ENCODE measurements around the gene CPNE2.

Gene CPNE2

GRCh38 chr16:57111420-57111819 is 19.0 kb downstream of the CPNE2 start:
- TF ChIP-seq CTCF (IDR thresholded peaks at IDR 0.05; ENCODE audit: low read depth, low read length, missing control alignments), result no peak
- Histone ChIP-seq H3K4me3 (ENCODE audit: low read depth, low read length) (no peak overlapping the region), H3K27ac (no peak overlapping the region), H3K27me3 (replicated peaks) (no peaks in the 10 kb centered on the region), H3K36me3 (replicated peaks) (no peaks in the 10 kb centered on the region)
- no peak for DNase-seq
- in situ Hi-C loops (cut with HindIII; ENCODE audit: low pct_ligation_motif_present, low sequenced_read_pairs), result no loop called here

- TF ChIP-seq CTCF (IDR thresholded peaks at IDR 0.05; ENCODE audit: low read depth, low read length, missing control alignments), result no peak
- H3K36me3 ChIP-seq (replicated peaks), result no peaks in the 10 kb centered on the region
- H3K4me3 ChIP-seq (ENCODE audit: low read depth, low read length), result no peak overlapping the region
- H3K27ac ChIP-seq, result no peak overlapping the region
- H3K27me3 ChIP-seq (replicated peaks), result no peaks in the 10 kb centered on the region
- DNase-seq, result no peak
- in situ Hi-C loops (cut with HindIII; ENCODE audit: low pct_ligation_motif_present, low sequenced_read_pairs), result no loop called here
Observed at GRCh38 chr16:57112403-57113041, 20.1 kb downstream of the CPNE2 start.

- Histone ChIP-seq H3K4me3 (ENCODE audit: low read depth, low read length) (no peak overlapping the region), H3K36me3 (replicated peaks) (no peaks in the 10 kb centered on the region), H3K27me3 (replicated peaks) (no peaks in the 10 kb centered on the region), H3K27ac (no peak overlapping the region)
- in situ Hi-C loops (cut with HindIII; ENCODE audit: low pct_ligation_motif_present, low sequenced_read_pairs), result no loop called here
- TF ChIP-seq CTCF (IDR thresholded peaks at IDR 0.05; ENCODE audit: low read depth, low read length, missing control alignments), result no peak
- DNase-seq, result peak; percentile 22
Observed at GRCh38 chr16:57113042-57113453, 20.7 kb downstream of the CPNE2 start.

- DNase-seq, result no peak
- Histone ChIP-seq H3K4me3 (ENCODE audit: low read depth, low read length) (no peak overlapping the region), H3K27me3 (replicated peaks) (no peaks in the 10 kb centered on the region), H3K27ac (no peak overlapping the region), H3K36me3 (replicated peaks) (no peaks in the 10 kb centered on the region)
- in situ Hi-C loops (cut with HindIII; ENCODE audit: low pct_ligation_motif_present, low sequenced_read_pairs), result no loop called here
- no peak for TF ChIP-seq CTCF (IDR thresholded peaks at IDR 0.05; ENCODE audit: low read depth, low read length, missing control alignments)
Observed at GRCh38 chr16:57113664-57114063, 21.3 kb downstream of the CPNE2 start.

GRCh38 chr16:57115168-57115513 is 22.8 kb downstream of the CPNE2 start:
- in situ Hi-C loops (cut with HindIII; ENCODE audit: low pct_ligation_motif_present, low sequenced_read_pairs), result no loop called here
- no peak overlapping the region for H3K4me3 ChIP-seq (ENCODE audit: low read depth, low read length)

More at GRCh38 chr16:57115168-57115513, 22.8 kb downstream of the CPNE2 start:
- H3K36me3 ChIP-seq (replicated peaks), result no peaks in the 10 kb centered on the region
- no peak for DNase-seq
- H3K27me3 ChIP-seq (replicated peaks), result no peaks in the 10 kb centered on the region
- H3K27ac ChIP-seq, result no peak overlapping the region
- TF ChIP-seq CTCF (IDR thresholded peaks at IDR 0.05; ENCODE audit: low read depth, low read length, missing control alignments), result no peak

All from brain microvascular endothelial cell (primary cell).